IMR-90 (cell line): ENCODE data around the gene PTPRN2. TPM values are rescaled to one million over a fixed set of nuclear protein-coding genes. Genes with fewer than 3 reads are reported as not detected.

Experiments used
- ATAC-seq: fragments of 200-7000 bp; cut with Tn5 transposase; 2 replicates; pipeline ENCODE4 v1.9.1; 2020; ENCODE audit warnings: low read depth, mild to moderate bottlenecking, moderate library complexity
- BruUV-seq: library from RNA; stranded (reverse); fragments of 400-500 nt; replicated peaks from 2 replicates; lab custom pipeline; 2021; lab: Mats Ljungman, UMichigan
- CTCF ChIA-PET: fragments of 300-600 bp; formaldehyde crosslinking; extraction: SDS; loops from one replicate; lab custom pipeline; 2021; ENCODE audit warnings: antibody characterized with exemption; lab: Yijun Ruan, JAX
- POLR2A ChIA-PET: fragments of 300-600 bp; sonication (Branson Sonifier 250); formaldehyde crosslinking; loops from one replicate; lab custom pipeline; 2022; ENCODE audit warnings: antibody characterized with exemption; ENCODE audit not compliant: unreplicated experiment; lab: Charles Lee
- DNase-seq: peaks from one replicate; pipeline ENCODE4 v3.0.0; 2013
- H2AFZ ChIP-seq: replicated peaks from 2 replicates; pipeline ENCODE3; 2013; ENCODE audit warnings: low read length, mild to moderate bottlenecking; ENCODE audit not compliant: poor library complexity
- H2AK5ac ChIP-seq: 2 replicates; pipeline ENCODE4 v1.6.1; 2013; ENCODE audit warnings: low read depth, low read length, inconsistent platforms
- H2AK9ac ChIP-seq: replicated peaks from 2 replicates; pipeline ENCODE3; 2013; ENCODE audit warnings: mild to moderate bottlenecking, low read depth, low read length, moderate library complexity; ENCODE audit not compliant: poor library complexity
- H2BK120ac ChIP-seq: 2 replicates; pipeline ENCODE4 v1.6.1; 2013; ENCODE audit warnings: low read depth, low read length, inconsistent platforms
- H2BK15ac ChIP-seq: 3 replicates; pipeline ENCODE4 v1.6.1; 2013; ENCODE audit warnings: low read depth, low read length, inconsistent platforms
- H2BK20ac ChIP-seq: 2 replicates; pipeline ENCODE4 v1.6.1; 2013; ENCODE audit warnings: low read depth, mild to moderate bottlenecking, inconsistent platforms, low read length, moderate library complexity
- H2BK5ac ChIP-seq: 2 replicates; pipeline ENCODE4 v1.6.1; 2013; ENCODE audit warnings: mild to moderate bottlenecking, low read depth, low read length, inconsistent platforms; ENCODE audit not compliant: poor library complexity, severe bottlenecking
- H3K14ac ChIP-seq: replicated peaks from 2 replicates; pipeline ENCODE4 v1.6.1; 2013; ENCODE audit warnings: low read depth, low read length, inconsistent platforms
- H3K18ac ChIP-seq: 2 replicates; pipeline ENCODE4 v1.6.1; 2013; ENCODE audit warnings: low read depth, low read length, control low read depth
- H3K23ac ChIP-seq: 2 replicates; pipeline ENCODE4 v1.6.1; 2013; ENCODE audit warnings: low read depth, low read length, inconsistent platforms
- H3K27ac ChIP-seq: 2 replicates; pipeline ENCODE4 v1.5.1; 2013; ENCODE audit warnings: mild to moderate bottlenecking, control low read depth, low read length; ENCODE audit not compliant: insufficient read depth
- H3K27me3 ChIP-seq: 2 replicates; pipeline ENCODE4 v1.6.1; 2013; ENCODE audit warnings: low read length; ENCODE audit not compliant: control insufficient read depth, insufficient read depth
- H3K36me3 ChIP-seq: 2 replicates; pipeline ENCODE4 v1.6.1; 2013; ENCODE audit warnings: low read length, mixed read lengths; ENCODE audit not compliant: control insufficient read depth, insufficient read depth
- H3K4ac ChIP-seq: 2 replicates; pipeline ENCODE4 v1.6.1; 2013; ENCODE audit warnings: low read depth, low read length, inconsistent platforms
- H3K4me1 ChIP-seq: 2 replicates; pipeline ENCODE4 v1.6.1; 2013; ENCODE audit warnings: low read length, mixed read lengths; ENCODE audit not compliant: control insufficient read depth, insufficient read depth
- H3K4me2 ChIP-seq: 2 replicates; pipeline ENCODE4 v1.6.1; 2013; ENCODE audit warnings: low read depth, mild to moderate bottlenecking, control low read depth, low read length, moderate library complexity
- H3K4me3 ChIP-seq: 2 replicates; pipeline ENCODE4 v1.5.1; 2013; ENCODE audit warnings: low read depth, mild to moderate bottlenecking, control low read depth, low read length, moderate library complexity; ENCODE audit not compliant: insufficient read depth
- H3K56ac ChIP-seq: 2 replicates; pipeline ENCODE4 v1.6.1; 2013; ENCODE audit warnings: low read length, inconsistent platforms; ENCODE audit not compliant: insufficient read depth; ENCODE audit errors: extremely low read depth
- H3K79me1 ChIP-seq, 2 experiments: 2 replicates each; pipeline ENCODE4 v1.6.1; 2013; ENCODE audit warnings: low read length in 2 of 2, inconsistent platforms in 1 of 2, low read depth in 1 of 2
- H3K9ac ChIP-seq: 2 replicates; pipeline ENCODE4 v1.6.1; 2013; ENCODE audit warnings: low read depth, low read length, control low read depth
- H3K9me1 ChIP-seq: 2 replicates; pipeline ENCODE4 v1.6.1; 2013; ENCODE audit warnings: low read length, inconsistent platforms; ENCODE audit not compliant: insufficient read depth
- H3K9me3 ChIP-seq: 2 replicates; pipeline ENCODE4 v1.6.1; 2013; ENCODE audit warnings: low read length; ENCODE audit not compliant: control insufficient read depth, insufficient read depth
- H4K20me1 ChIP-seq: 2 replicates; pipeline ENCODE4 v1.6.1; 2013; ENCODE audit warnings: low read length, inconsistent platforms; ENCODE audit not compliant: insufficient read depth
- H4K5ac ChIP-seq: 2 replicates; pipeline ENCODE4 v1.6.1; 2013; ENCODE audit warnings: mild to moderate bottlenecking, low read depth, low read length, control low read depth
- H4K8ac ChIP-seq, 2 experiments: 2 replicates each; pipeline ENCODE4 v1.6.1; 2013; ENCODE audit warnings: low read depth in 2 of 2, low read length in 2 of 2, control low read depth in 1 of 2, inconsistent platforms in 1 of 2
- H4K91ac ChIP-seq: 2 replicates; pipeline ENCODE4 v1.6.1; 2013; ENCODE audit warnings: low read depth, low read length, inconsistent platforms; ENCODE audit not compliant: insufficient read depth
- BHLHE40 ChIP-seq: fragments of 150-350 bp; IDR thresholded peaks from 2 replicates; pipeline ENCODE4 v1.6.1; 2016; ENCODE audit warnings: mild to moderate bottlenecking, low read depth, low read length
- CEBPB ChIP-seq: IDR thresholded peaks from 2 replicates; pipeline ENCODE4 v1.6.1; 2012; ENCODE audit warnings: low read depth, low read length, improper control_type of control experiment
- CHD1 ChIP-seq: IDR thresholded peaks from 2 replicates; pipeline ENCODE4 v1.6.1; 2012; ENCODE audit warnings: low read depth, low read length, improper control_type of control experiment
- MAZ ChIP-seq: IDR thresholded peaks from 2 replicates; pipeline ENCODE4 v1.6.1; 2012; ENCODE audit warnings: low read depth, mild to moderate bottlenecking, low read length, improper control_type of control experiment, moderate library complexity, borderline replicate concordance
- NFE2L2 ChIP-seq: fragments of 150-350 bp; IDR thresholded peaks from 2 replicates; pipeline ENCODE4 v1.6.1; 2016; ENCODE audit warnings: low read depth, mild to moderate bottlenecking, low read length
- POLR2A ChIP-seq: IDR thresholded peaks from 2 replicates; pipeline ENCODE4 v1.6.1; 2012; ENCODE audit warnings: mild to moderate bottlenecking, low read depth, low read length
- RAD21 ChIP-seq: IDR thresholded peaks from 2 replicates; pipeline ENCODE4 v1.6.1; 2012; ENCODE audit warnings: low read length, improper control_type of control experiment
- RCOR1 ChIP-seq: IDR thresholded peaks from 2 replicates; pipeline ENCODE4 v1.6.1; 2012; ENCODE audit warnings: mild to moderate bottlenecking, low read length, improper control_type of control experiment; ENCODE audit not compliant: insufficient replicate concordance
- RFX5 ChIP-seq: IDR thresholded peaks from 2 replicates; pipeline ENCODE4 v1.8.0; 2012; ENCODE audit warnings: low read depth, mild to moderate bottlenecking, low read length, moderate library complexity
- WGBS, 2 experiments: methylation state at CpG; one replicate each; pipeline versions ENCODE4 v1.1.5 to v1.1.7; 2013; ENCODE audit warnings: missing lambda C conversion rate in 2 of 2; ENCODE audit not compliant: insufficient read length in 1 of 2; ENCODE audit errors: extremely low coverage in 2 of 2; 5-methylcytosine and 5-hydroxymethylcytosine counted together
- dilution Hi-C: fragments of 300-500 bp; cut with HindIII; formaldehyde crosslinking; loops from one replicate; pipeline ENCODE4 v1.14.3; 2018; ENCODE audit warnings: low sequenced_read_pairs; ENCODE audit not compliant: unreplicated experiment
- in situ Hi-C: fragments of 300-500 bp; cut with MboI; formaldehyde crosslinking; loops from 3 replicates; pipeline ENCODE4 v1.14.3; 2019; ENCODE audit warnings: low sequenced_read_pairs, inconsistent platforms, mixed read lengths
- intact Hi-C: fragments of 100-400 bp; cut with micrococcal nuclease; formaldehyde crosslinking; loops from 2 replicates; pipeline ENCODE4 v1.10.0; 2022
- polyA plus RNA-seq, 3 experiments: library from polyadenylated mRNA; depleted of rRNA; stranded (reverse); fragments of >200 nt; gene quantifications; 2 replicates each; pipeline ENCODE4 v1.2.3, GENCODE V29; 2012; ENCODE audit warnings: low replicate concordance in 1 of 3
- total RNA-seq: library from RNA; depleted of rRNA; stranded (reverse); fragments of >200 nt; gene quantifications from 2 replicates; pipeline ENCODE4 v1.2.3, GENCODE V29; 2012
- TF ChIP-seq, protein P1 (sequence below): fragments of 150-350 bp; IDR thresholded peaks from 2 replicates; pipeline ENCODE4 v1.6.1; 2017; ENCODE audit warnings: mild to moderate bottlenecking, antibody characterized with exemption, low read length, low read depth
- TF ChIP-seq, protein P2 (sequence below): conservative IDR thresholded peaks from 2 replicates; pipeline ENCODE4 v1.5.1; 2012; ENCODE audit warnings: mild to moderate bottlenecking, low read depth, low read length, improper control_type of control experiment

PTPRN2 gene
- total and polyA plus RNA-seq, 2 of the 4 experiments (the other 2 are of a cell fraction) = 0.03 TPM; not detected in 1

DNA sequence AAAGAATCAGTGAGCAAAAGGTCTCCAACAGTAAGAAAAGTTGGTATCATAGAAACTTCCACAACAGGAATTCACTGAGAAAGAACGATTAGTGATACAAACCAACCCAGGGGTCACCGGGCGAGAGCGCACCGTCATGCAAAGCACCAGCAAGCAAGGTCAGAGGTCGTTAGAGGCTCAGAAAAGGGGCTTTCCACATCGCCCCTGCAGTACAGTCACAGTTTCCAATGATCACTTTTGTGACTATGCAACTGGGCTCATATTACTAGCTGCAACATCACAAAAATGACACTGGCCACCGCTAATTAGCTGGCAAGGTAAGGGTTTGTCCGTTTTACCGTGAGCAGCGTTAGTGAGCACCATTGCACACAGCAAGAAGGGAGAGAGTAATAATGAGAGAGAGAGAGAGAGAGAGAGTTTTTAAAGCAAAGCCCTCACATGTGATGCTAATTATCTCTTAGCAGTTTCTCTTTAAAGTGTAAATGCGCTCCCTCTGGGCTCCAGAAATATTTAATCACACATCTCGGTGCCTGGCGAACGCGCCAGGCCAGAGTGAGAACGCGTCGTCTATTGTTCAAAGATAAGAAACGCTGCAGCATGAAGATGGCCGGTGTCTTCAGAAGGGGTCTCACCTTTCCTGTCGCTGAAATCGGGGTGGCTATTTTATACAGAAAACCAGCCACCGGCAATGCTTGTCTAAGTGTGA, 1013.4 kb downstream of the PTPRN2 start:
- peaks cover 30% of the 10 kb centered on the region for H3K9me3 ChIP-seq
- no peaks in the 10 kb centered on the region for H3K9me1 ChIP-seq
- no peak for DNase-seq
- H3K23ac ChIP-seq = no peak overlapping the region
- no peak overlapping the region for H3K4me2 ChIP-seq
- H4K91ac ChIP-seq = no peak overlapping the region
- CTCF ChIA-PET = no interaction called here
- H4K5ac ChIP-seq = no peak overlapping the region
- no peak overlapping the region for H3K9ac ChIP-seq
- BruUV-seq = no TSS peak
- no peak overlapping the region for H3K14ac ChIP-seq
- in situ Hi-C loops = no loop called here
- H2AK9ac ChIP-seq = no peak overlapping the region
- no peak for TF ChIP-seq BHLHE40
- TF ChIP-seq, protein P1, sequence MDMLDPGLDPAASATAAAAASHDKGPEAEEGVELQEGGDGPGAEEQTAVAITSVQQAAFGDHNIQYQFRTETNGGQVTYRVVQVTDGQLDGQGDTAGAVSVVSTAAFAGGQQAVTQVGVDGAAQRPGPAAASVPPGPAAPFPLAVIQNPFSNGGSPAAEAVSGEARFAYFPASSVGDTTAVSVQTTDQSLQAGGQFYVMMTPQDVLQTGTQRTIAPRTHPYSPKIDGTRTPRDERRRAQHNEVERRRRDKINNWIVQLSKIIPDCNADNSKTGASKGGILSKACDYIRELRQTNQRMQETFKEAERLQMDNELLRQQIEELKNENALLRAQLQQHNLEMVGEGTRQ = no peak
- TF ChIP-seq CHD1 = no peak
- no peak for TF ChIP-seq RCOR1
- TF ChIP-seq POLR2A = no peak
- no peak for TF ChIP-seq MAZ
- TF ChIP-seq RFX5 = no peak
- TF ChIP-seq RAD21 = no peak
- TF ChIP-seq NFE2L2 = no peak
- TF ChIP-seq, protein P2, sequence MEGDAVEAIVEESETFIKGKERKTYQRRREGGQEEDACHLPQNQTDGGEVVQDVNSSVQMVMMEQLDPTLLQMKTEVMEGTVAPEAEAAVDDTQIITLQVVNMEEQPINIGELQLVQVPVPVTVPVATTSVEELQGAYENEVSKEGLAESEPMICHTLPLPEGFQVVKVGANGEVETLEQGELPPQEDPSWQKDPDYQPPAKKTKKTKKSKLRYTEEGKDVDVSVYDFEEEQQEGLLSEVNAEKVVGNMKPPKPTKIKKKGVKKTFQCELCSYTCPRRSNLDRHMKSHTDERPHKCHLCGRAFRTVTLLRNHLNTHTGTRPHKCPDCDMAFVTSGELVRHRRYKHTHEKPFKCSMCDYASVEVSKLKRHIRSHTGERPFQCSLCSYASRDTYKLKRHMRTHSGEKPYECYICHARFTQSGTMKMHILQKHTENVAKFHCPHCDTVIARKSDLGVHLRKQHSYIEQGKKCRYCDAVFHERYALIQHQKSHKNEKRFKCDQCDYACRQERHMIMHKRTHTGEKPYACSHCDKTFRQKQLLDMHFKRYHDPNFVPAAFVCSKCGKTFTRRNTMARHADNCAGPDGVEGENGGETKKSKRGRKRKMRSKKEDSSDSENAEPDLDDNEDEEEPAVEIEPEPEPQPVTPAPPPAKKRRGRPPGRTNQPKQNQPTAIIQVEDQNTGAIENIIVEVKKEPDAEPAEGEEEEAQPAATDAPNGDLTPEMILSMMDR = no peak
- no peak for TF ChIP-seq CEBPB
- H2AK5ac ChIP-seq = no peak overlapping the region
- no peak overlapping the region for H2BK15ac ChIP-seq
- no peak for ATAC-seq
- H3K4me3 ChIP-seq = no peak overlapping the region
- H4K8ac ChIP-seq = no peak overlapping the region
- POLR2A ChIA-PET = no interaction called here
- H3K18ac ChIP-seq = no peak overlapping the region
- H2BK120ac ChIP-seq = no peak overlapping the region
- WGBS, 2 experiments = 74% methylated on average over 14 of the region's 24 CpGs; no CpG with 5 or more reads in 1 of the 2 experiments
- intact Hi-C loops = no loop called here
- no peak overlapping the region for H3K56ac ChIP-seq
- no peak overlapping the region for H2AFZ ChIP-seq
- no peaks in the 10 kb centered on the region for H3K79me1 ChIP-seq
- H3K27me3 ChIP-seq = no peaks in the 10 kb centered on the region
- H3K36me3 ChIP-seq = no peaks in the 10 kb centered on the region
- H2BK5ac ChIP-seq = no peak overlapping the region
- H3K4me1 ChIP-seq = no peaks in the 10 kb centered on the region
- H3K27ac ChIP-seq = no peak overlapping the region
- dilution Hi-C loops = no loop called here
- no peaks in the 10 kb centered on the region for H4K20me1 ChIP-seq
- no peak overlapping the region for H2BK20ac ChIP-seq
- no peak overlapping the region for H3K4ac ChIP-seq
